IPS-18a (cell line): ENCODE measurements around the gene PLXNA1.
A peak's percentile ranks its signal among the peaks of the same experiment; 100 is the strongest.

Source experiments
- H3K27ac ChIP-seq: one replicate; pipeline ENCODE4 v1.5.1; 2013; ENCODE audit warnings: low read length
- H3K27me3 ChIP-seq: one replicate; pipeline ENCODE4 v1.6.1; 2013; ENCODE audit warnings: mild to moderate bottlenecking, low read length; ENCODE audit not compliant: control insufficient read depth, insufficient read depth
- H3K36me3 ChIP-seq: one replicate; pipeline ENCODE4 v1.6.1; 2013; ENCODE audit warnings: low read depth, low read length; ENCODE audit not compliant: control insufficient read depth
- H3K4me1 ChIP-seq: one replicate; pipeline ENCODE4 v1.6.1; 2013; ENCODE audit warnings: low read depth, low read length; ENCODE audit not compliant: control insufficient read depth
- H3K4me3 ChIP-seq: one replicate; pipeline ENCODE4 v1.5.1; 2013; ENCODE audit warnings: low read length
- H3K9ac ChIP-seq: one replicate; pipeline ENCODE4 v1.6.1; 2013; ENCODE audit warnings: mild to moderate bottlenecking, low read length, moderate library complexity
- H3K9me3 ChIP-seq: one replicate; pipeline ENCODE4 v1.6.1; 2013; ENCODE audit warnings: low read depth, low read length; ENCODE audit not compliant: control insufficient read depth

The PLXNA1 gene

GRCh38 chr3:126984391-126985131 lies 1.6 kb downstream of the PLXNA1 start:
- Histone ChIP-seq H3K4me3 (peak overlapping the region; percentile 58), H3K9me3 (no peaks in the 10 kb centered on the region), H3K4me1 (peaks cover 5% of the 10 kb centered on the region), H3K27ac (no peak overlapping the region), H3K27me3 (peaks cover 12% of the 10 kb centered on the region), H3K9ac (no peak overlapping the region), H3K36me3 (peaks cover 9% of the 10 kb centered on the region)

GRCh38 chr3:126985132-126985985 lies 2.4 kb downstream of the PLXNA1 start:
- Histone ChIP-seq H3K4me3 (no peak overlapping the region), H3K9ac (no peak overlapping the region), H3K9me3 (no peaks in the 10 kb centered on the region), H3K4me1 (peaks cover 5% of the 10 kb centered on the region), H3K36me3 (peaks cover 13% of the 10 kb centered on the region), H3K27ac (no peak overlapping the region), H3K27me3 (peaks cover 12% of the 10 kb centered on the region)

- peaks cover 12% of the 10 kb centered on the region for H3K27me3 ChIP-seq
- H3K9ac ChIP-seq: no peak overlapping the region
- peaks cover 13% of the 10 kb centered on the region for H3K36me3 ChIP-seq
- H3K4me1 ChIP-seq: peaks cover 5% of the 10 kb centered on the region
- no peaks in the 10 kb centered on the region for H3K9me3 ChIP-seq
- H3K4me3 ChIP-seq: no peak overlapping the region
- H3K27ac ChIP-seq: no peak overlapping the region
These were observed 3.1 kb downstream of the PLXNA1 start for GRCh38 chr3:126986001-126986400.

GRCh38 chr3:126987129-126987528 lies 4.2 kb downstream of the PLXNA1 start:
- H3K9ac ChIP-seq: no peak overlapping the region
- no peak overlapping the region for H3K4me3 ChIP-seq
- peaks cover 13% of the 10 kb centered on the region for H3K36me3 ChIP-seq
- no peaks in the 10 kb centered on the region for H3K9me3 ChIP-seq
- no peaks in the 10 kb centered on the region for H3K4me1 ChIP-seq
- no peak overlapping the region for H3K27ac ChIP-seq
- H3K27me3 ChIP-seq: peaks cover 1% of the 10 kb centered on the region

- Histone ChIP-seq H3K36me3 (peaks cover 13% of the 10 kb centered on the region), H3K9ac (no peak overlapping the region), H3K4me1 (no peaks in the 10 kb centered on the region), H3K27ac (no peak overlapping the region), H3K9me3 (no peaks in the 10 kb centered on the region), H3K4me3 (no peak overlapping the region), H3K27me3 (no peaks in the 10 kb centered on the region)
These were observed 4.7 kb downstream of the PLXNA1 start for GRCh38 chr3:126987596-126987995.

- no peak overlapping the region for H3K9ac ChIP-seq
- H3K27ac ChIP-seq: no peak overlapping the region
- H3K4me3 ChIP-seq: no peak overlapping the region
- H3K36me3 ChIP-seq: peaks cover 17% of the 10 kb centered on the region
- no peaks in the 10 kb centered on the region for H3K4me1 ChIP-seq
- no peaks in the 10 kb centered on the region for H3K27me3 ChIP-seq
- H3K9me3 ChIP-seq: no peaks in the 10 kb centered on the region
These were observed 5.6 kb downstream of the PLXNA1 start for GRCh38 chr3:126988451-126989021.

- Histone ChIP-seq H3K27ac (no peak overlapping the region), H3K27me3 (no peaks in the 10 kb centered on the region), H3K9me3 (no peaks in the 10 kb centered on the region), H3K9ac (no peak overlapping the region), H3K4me1 (no peaks in the 10 kb centered on the region), H3K36me3 (peaks cover 17% of the 10 kb centered on the region), H3K4me3 (no peak overlapping the region)
These were observed 6.6 kb downstream of the PLXNA1 start for GRCh38 chr3:126989316-126990023.

GRCh38 chr3:126990024-126990700 lies 7.2 kb downstream of the PLXNA1 start:
- Histone ChIP-seq H3K4me1 (no peaks in the 10 kb centered on the region), H3K27me3 (no peaks in the 10 kb centered on the region), H3K9ac (no peak overlapping the region), H3K4me3 (no peak overlapping the region), H3K9me3 (no peaks in the 10 kb centered on the region), H3K27ac (no peak overlapping the region), H3K36me3 (peaks cover 17% of the 10 kb centered on the region)

GRCh38 chr3:126990890-126991289 lies 8.0 kb downstream of the PLXNA1 start:
- Histone ChIP-seq H3K4me3 (no peak overlapping the region), H3K9ac (no peak overlapping the region), H3K4me1 (no peaks in the 10 kb centered on the region), H3K27ac (no peak overlapping the region), H3K27me3 (no peaks in the 10 kb centered on the region), H3K9me3 (no peaks in the 10 kb centered on the region), H3K36me3 (peaks cover 17% of the 10 kb centered on the region)

- Histone ChIP-seq H3K9ac (no peak overlapping the region), H3K27ac (no peak overlapping the region), H3K36me3 (peaks cover 19% of the 10 kb centered on the region), H3K9me3 (no peaks in the 10 kb centered on the region), H3K27me3 (no peaks in the 10 kb centered on the region), H3K4me1 (no peaks in the 10 kb centered on the region), H3K4me3 (no peak overlapping the region)
These were observed 8.7 kb downstream of the PLXNA1 start for GRCh38 chr3:126991366-126992200.
